HepG2 (cell line): ENCODE results near the gene CCDC167. TPM values are rescaled to one million over a fixed set of nuclear protein-coding genes. Genes with fewer than 3 reads are reported as not detected.

Experiments
- ATAC-seq: fragments of 200-7000 bp; cut with Tn5 transposase; 3 replicates; pipeline ENCODE4 v1.9.1; 2020; ENCODE audit warnings: mild to moderate bottlenecking, moderate library complexity
- BruUV-seq: library from RNA; stranded (reverse); fragments of 400-500 nt; replicated peaks from 2 replicates; lab custom pipeline; 2021; lab: Mats Ljungman, UMichigan
- CTCF ChIA-PET: fragments of 300-600 bp; formaldehyde crosslinking; extraction: SDS; loops from one replicate; lab custom pipeline; 2021; ENCODE audit warnings: low total read pairs, inconsistent platforms, low intra/inter-chr PET ratio; lab: Yijun Ruan, JAX
- POLR2A ChIA-PET: fragments of 350-600 bp; sonication (Branson Sonifier 250); formaldehyde crosslinking; loops from one replicate; lab custom pipeline; 2020; ENCODE audit warnings: antibody characterized with exemption, inconsistent platforms; lab: Yijun Ruan, JAX
- DNase-seq: peaks from one replicate; pipeline ENCODE4 v3.0.0-alpha.2; 2015; ENCODE audit warnings: low spot score
- FAIRE-seq: peaks from 3 replicates; lab custom pipeline; 2011; peaks lifted over from hg19 to GRCh38; lab: Jason Lieb, UNC
- H2AFZ ChIP-seq: one replicate; pipeline ENCODE4 v1.6.1; 2011; ENCODE audit warnings: low read length, inconsistent platforms
- H3K27ac ChIP-seq: fragments of 300-600 bp; 3 replicates; pipeline ENCODE4 v1.8.0; 2011; ENCODE audit warnings: mixed run types, mild to moderate bottlenecking, mixed read lengths, low read length, inconsistent platforms; ENCODE audit not compliant: insufficient read depth; ENCODE audit errors: extremely low read length
- H3K27me3 ChIP-seq, 2 experiments: fragments of 200-600 bp in 1 of 2; 2 replicates in 1 of 2; 3 replicates in 1 of 2; pipeline versions ENCODE4 v1.6.0 to v1.8.0; 2011; ENCODE audit warnings: low read length in 2 of 2, mild to moderate bottlenecking in 2 of 2, moderate library complexity in 2 of 2, inconsistent platforms in 1 of 2; ENCODE audit not compliant: insufficient read depth in 2 of 2, control insufficient read depth in 1 of 2
- H3K36me3 ChIP-seq, 2 experiments: fragments of 200-600 bp in 1 of 2; replicated peaks in 1 of 2; 2 replicates in 1 of 2; 3 replicates in 1 of 2; pipeline versions ENCODE4 v1.5.1 to v1.8.0; 2011; ENCODE audit warnings: low read length in 2 of 2, inconsistent platforms in 1 of 2; ENCODE audit not compliant: insufficient read depth in 2 of 2, control insufficient read depth in 1 of 2
- H3K4me1 ChIP-seq: 2 replicates; pipeline ENCODE4 v1.5.1; 2012; ENCODE audit warnings: low read length, inconsistent platforms; ENCODE audit not compliant: insufficient read depth
- H3K4me2 ChIP-seq: 2 replicates; pipeline ENCODE4 v1.6.0; 2011; ENCODE audit warnings: low read depth, low read length, inconsistent platforms
- H3K4me3 ChIP-seq, 3 experiments: fragments of 200-600 bp in 1 of 3; sonication (generic), shearing (Covaris generic) in 1 of 3; replicated peaks in 1 of 3; 2 replicates each; pipeline ENCODE4 v1.5.1; 2011 to 2016; ENCODE audit warnings: low read length in 3 of 3, inconsistent platforms in 2 of 3, low read depth in 2 of 3, mild to moderate bottlenecking in 2 of 3, control low read depth in 1 of 3, mixed read lengths in 1 of 3; ENCODE audit not compliant: insufficient read depth in 1 of 3
- H3K79me2 ChIP-seq: one replicate; pipeline ENCODE4 v1.6.1; 2011; ENCODE audit warnings: low read length, inconsistent platforms; ENCODE audit not compliant: insufficient read depth
- H3K9ac ChIP-seq: 2 replicates; pipeline ENCODE4 v1.6.0; 2011; ENCODE audit warnings: mild to moderate bottlenecking, low read depth, low read length, inconsistent platforms; ENCODE audit not compliant: insufficient read depth
- H3K9me3 ChIP-seq: 2 replicates; pipeline ENCODE4 v1.5.1; 2012; ENCODE audit warnings: mild to moderate bottlenecking, low read length
- H4K20me1 ChIP-seq: 2 replicates; pipeline ENCODE4 v1.6.0; 2011; ENCODE audit warnings: inconsistent platforms, mild to moderate bottlenecking, low read length, moderate library complexity; ENCODE audit not compliant: insufficient read depth
- ARNTL ChIP-seq: sonication (generic); formaldehyde crosslinking; IDR thresholded peaks from 2 replicates; pipeline ENCODE4 v1.4.0; 2020; ENCODE audit warnings: mild to moderate bottlenecking, missing genetic modification reagents
- DBP ChIP-seq: sonication (generic); formaldehyde crosslinking; IDR thresholded peaks from 2 replicates; pipeline ENCODE4 v1.4.0; 2020; ENCODE audit warnings: missing genetic modification reagents; ENCODE audit errors: not compliant biosample characterization
- FOXC1 ChIP-seq: sonication (generic); formaldehyde crosslinking; IDR thresholded peaks from 2 replicates; pipeline ENCODE4 v1.8.0; 2022; ENCODE audit warnings: mild to moderate bottlenecking, missing genetic modification reagents, borderline replicate concordance
- HNRNPK ChIP-seq: fragments of 200-400 bp; formaldehyde crosslinking; IDR thresholded peaks from 2 replicates; pipeline ENCODE4 v1.6.1; 2018; ENCODE audit warnings: low read length, low read depth, moderate library complexity, mild to moderate bottlenecking; ENCODE audit not compliant: poor library complexity, severe bottlenecking
- KMT2B ChIP-seq: IDR thresholded peaks from 2 replicates; pipeline ENCODE4 v1.6.1; 2016; ENCODE audit warnings: missing genetic modification reagents, missing compliant biosample characterization
- MED1 ChIP-seq: sonication (generic); formaldehyde crosslinking; IDR thresholded peaks from 2 replicates; pipeline ENCODE4 v1.4.0; 2020; ENCODE audit warnings: missing genetic modification reagents
- PITX1 ChIP-seq: sonication (generic); formaldehyde crosslinking; IDR thresholded peaks from 2 replicates; pipeline ENCODE4 v1.5.1; 2020; ENCODE audit warnings: mild to moderate bottlenecking, missing genetic modification reagents
- SATB2 ChIP-seq: sonication (generic); formaldehyde crosslinking; IDR thresholded peaks from 2 replicates; pipeline ENCODE4 v1.5.0; 2020; ENCODE audit warnings: missing genetic modification reagents
- SMC3 ChIP-seq: IDR thresholded peaks from 2 replicates; pipeline ENCODE4 v1.6.1; 2011; ENCODE audit warnings: low read length, improper control_type of control experiment
- SRSF4 ChIP-seq: fragments of 200-400 bp; formaldehyde crosslinking; IDR thresholded peaks from one replicate; pipeline ENCODE4 v1.6.1; 2018; ENCODE audit warnings: mild to moderate bottlenecking, low read depth, low read length, moderate library complexity; ENCODE audit not compliant: poor library complexity, severe bottlenecking
- ZBTB7A ChIP-seq: sonication (generic); formaldehyde crosslinking; IDR thresholded peaks from 2 replicates; pipeline ENCODE4 v1.8.0; 2022; ENCODE audit warnings: mild to moderate bottlenecking, missing genetic modification reagents
- ZNF207 ChIP-seq: fragments of 450-650 bp; IDR thresholded peaks from 2 replicates; pipeline ENCODE4 v1.6.1; 2016; ENCODE audit warnings: antibody characterized with exemption, borderline replicate concordance
- ZNF260 ChIP-seq: sonication (generic); formaldehyde crosslinking; IDR thresholded peaks from 2 replicates; pipeline ENCODE4 v1.4.0; 2020; ENCODE audit warnings: missing genetic modification reagents, low read depth, mild to moderate bottlenecking, borderline replicate concordance
- ZNF337 ChIP-seq: sonication (generic); formaldehyde crosslinking; IDR thresholded peaks from 2 replicates; pipeline ENCODE4 v1.5.1; 2020; ENCODE audit warnings: missing genetic modification reagents, low read depth, mild to moderate bottlenecking, borderline replicate concordance
- ZNF33A ChIP-seq: sonication (generic); formaldehyde crosslinking; IDR thresholded peaks from 2 replicates; pipeline ENCODE4 v1.5.1; 2020; ENCODE audit warnings: missing genetic modification reagents, mild to moderate bottlenecking, moderate library complexity, borderline replicate concordance
- ZNF350 ChIP-seq: sonication (generic); formaldehyde crosslinking; IDR thresholded peaks from 2 replicates; pipeline ENCODE4 v1.4.0; 2020; ENCODE audit warnings: mild to moderate bottlenecking, low read depth, missing genetic modification reagents, borderline replicate concordance
- ZNF746 ChIP-seq: sonication (generic); formaldehyde crosslinking; IDR thresholded peaks from 2 replicates; pipeline ENCODE4 v1.8.0; 2022; ENCODE audit warnings: mild to moderate bottlenecking, missing genetic modification reagents
- ZNF749 ChIP-seq: sonication (generic); formaldehyde crosslinking; IDR thresholded peaks from 2 replicates; pipeline ENCODE4 v1.8.0; 2022; ENCODE audit warnings: mild to moderate bottlenecking, missing genetic modification reagents, moderate library complexity, borderline replicate concordance
- ZSCAN20 ChIP-seq: sonication (generic); formaldehyde crosslinking; IDR thresholded peaks from 2 replicates; pipeline ENCODE4 v1.4.0; 2020; ENCODE audit warnings: missing genetic modification reagents, mild to moderate bottlenecking, borderline replicate concordance
- WGBS: methylation state at CpG from one replicate; pipeline ENCODE4 v1.1.6; 2017; ENCODE audit warnings: low lambda C conversion rate; 5-methylcytosine and 5-hydroxymethylcytosine counted together
- in situ Hi-C: cut with HindIII; loops from 2 replicates; pipeline ENCODE4 v1.10.0; 2017; ENCODE audit warnings: low pct_unique_long_range_greater_than_20kb; ENCODE audit not compliant: extremely low pct_ligation_motif_present
- intact Hi-C: fragments of 100-400 bp; cut with micrococcal nuclease; formaldehyde crosslinking; loops from one replicate; pipeline ENCODE4 v1.10.0; 2022; ENCODE audit not compliant: unreplicated experiment
- polyA plus RNA-seq, 8 experiments: library from polyadenylated mRNA; depleted of rRNA in 3 of 8; stranded (reverse) in 7 of 8; unstranded in 1 of 8; fragments of >200 nt; fragmentation: Illumina TruSeq in 4 of 8; extraction: Trizol in 4 of 8; gene quantifications; 2 replicates each; pipeline versions ENCODE4 v1.2.1 to v1.2.3, GENCODE V29; 2011 to 2016; ENCODE audit warnings: low read depth in 4 of 8, missing spikeins in 1 of 8, mixed read lengths in 1 of 8; ENCODE audit not compliant: insufficient read depth in 1 of 8
- total RNA-seq, 5 experiments: library from RNA; depleted of rRNA; stranded (reverse); fragments of >200 nt; fragmentation: Illumina TruSeq; extraction: Trizol; gene quantifications; 2 replicates each; pipeline ENCODE4 v1.2.3, GENCODE V29; 2016; ENCODE audit warnings: low read depth in 1 of 5

The CCDC167 gene
- total and polyA plus RNA-seq, 2 of the 13 experiments (the other 11 are each of a cell fraction or from before 2014, with no cell fraction given) = 48.4 to 66.8 TPM

GRCh38 chr6:37507690-37508421 lies 8.2 kb upstream of the CCDC167 start:
- H3K27ac ChIP-seq = no peak overlapping the region
- DNase-seq = no peak
- H2AFZ ChIP-seq = no peak overlapping the region
- no peak for FAIRE-seq
- ChIA-PET POLR2A (no interaction called here), CTCF (no interaction called here)
- H3K4me1 ChIP-seq = peaks cover 11% of the 10 kb centered on the region
- no peak overlapping the region for H3K9ac ChIP-seq
- WGBS = 17% methylated on average over 4 of the region's 4 CpGs
- BruUV-seq = no TSS peak
- peaks cover 2 to 26% of the 10 kb centered on the region in 2 experiments; a peak in 4 of 5 replicates for H3K27me3 ChIP-seq
- ATAC-seq = no peak
- no peak overlapping the region for H3K4me3 ChIP-seq
- no peak overlapping the region for H3K4me2 ChIP-seq
- no peaks in the 10 kb centered on the region for H3K79me2 ChIP-seq
- intact Hi-C loops = no loop called here
- no peaks in the 10 kb centered on the region for H4K20me1 ChIP-seq
- peak; percentile 66 for TF ChIP-seq HNRNPK
- TF ChIP-seq SATB2 (CRISPR knock-in tag) = no peak
- no peaks in the 10 kb centered on the region for H3K9me3 ChIP-seq
- no peaks in the 10 kb centered on the region for H3K36me3 ChIP-seq
- in situ Hi-C loops = no loop called here

GRCh38 chr6:37507077-37507476 lies 7.4 kb upstream of the CCDC167 start:
- in situ Hi-C loops (no loop called here), intact Hi-C loops (no loop called here)
- Histone ChIP-seq H3K9ac (no peak overlapping the region), H3K4me1 (peaks cover 18% of the 10 kb centered on the region), H3K27me3 (peaks cover 2 to 18% of the 10 kb centered on the region in 2 experiments; a peak in 4 of 5 replicates), H3K36me3 (no peaks in the 10 kb centered on the region), H2AFZ (no peak overlapping the region), H3K27ac (no peak overlapping the region), H3K9me3 (no peaks in the 10 kb centered on the region), H3K79me2 (no peaks in the 10 kb centered on the region), H3K4me2 (no peak overlapping the region), H3K4me3 (no peak overlapping the region), H4K20me1 (no peaks in the 10 kb centered on the region)
- 51% methylated on average over 5 of the region's 5 CpGs for WGBS
- FAIRE-seq (no peak), DNase-seq (no peak), ATAC-seq (no peak)
- BruUV-seq = no TSS peak
- CTCF ChIA-PET = no interaction called here
- POLR2A ChIA-PET = no interaction called here
- TF ChIP-seq ZNF207 (no peak), ZBTB7A (CRISPR knock-in tag) (no peak), KMT2B (CRISPR knock-in tag) (no peak), ZNF746 (CRISPR knock-in tag) (no peak), ZSCAN20 (CRISPR knock-in tag) (no peak), ZNF749 (CRISPR knock-in tag) (no peak), ZNF337 (CRISPR knock-in tag) (no peak), ZNF350 (no peak), FOXC1 (CRISPR knock-in tag) (no peak), PITX1 (CRISPR knock-in tag) (no peak), MED1 (CRISPR knock-in tag) (no peak), DBP (CRISPR knock-in tag) (no peak), SMC3 (no peak), ZNF260 (no peak), SRSF4 (no peak), ZNF33A (CRISPR knock-in tag) (no peak), ARNTL (CRISPR knock-in tag) (no peak)
